G401 (cell line): Measurements from ENCODE around the gene GPR153. TPM values are rescaled to one million over a fixed set of nuclear protein-coding genes. Genes with fewer than 3 reads are reported as not detected.

ENCODE experiments used
- DNase-seq: peaks from one replicate; pipeline ENCODE4 v3.0.0-alpha.2; 2015; ENCODE audit warnings: low spot score
- in situ Hi-C: cut with HindIII; loops from 2 replicates; pipeline ENCODE4 v1.10.0; 2016; ENCODE audit warnings: low sequenced_read_pairs, mixed read lengths
- total RNA-seq: library from RNA; depleted of rRNA; stranded (reverse); fragments of >200 nt; shearing (Covaris generic); gene quantifications from 2 replicates; pipeline ENCODE4 v1.2.3, GENCODE V29; 2014

Gene GPR153
- total RNA-seq, 1 experiment from 2014 or later = 4.5 TPM

- no peak for DNase-seq
- in situ Hi-C loops = no loop called here
Measured at GRCh38 chr1:6253380-6253779, 7.5 kb downstream of the GPR153 start.

GRCh38 chr1:6252374-6252710, 8.6 kb downstream of the GPR153 start:
- in situ Hi-C loops = no loop called here
- no peak for DNase-seq

- in situ Hi-C loops = no loop called here
- no peak for DNase-seq
Measured at GRCh38 chr1:6251681-6252373, 9.1 kb downstream of the GPR153 start.

- in situ Hi-C loops = no loop called here
- DNase-seq = no peak
Measured at GRCh38 chr1:6251233-6251632, 9.7 kb downstream of the GPR153 start.

GRCh38 chr1:6249739-6250689, 10.9 kb downstream of the GPR153 start:
- DNase-seq = no peak
- in situ Hi-C loops = no loop called here

GRCh38 chr1:6248932-6249738, 11.8 kb downstream of the GPR153 start:
- DNase-seq = no peak
- in situ Hi-C loops = no loop called here

- no peak for DNase-seq
- in situ Hi-C loops = no loop called here
Measured at GRCh38 chr1:6248161-6248776, 12.6 kb downstream of the GPR153 start.

GRCh38 chr1:6247651-6248050, 13.2 kb downstream of the GPR153 start:
- in situ Hi-C loops = no loop called here
- no peak for DNase-seq

GRCh38 chr1:6246497-6247467, 14.1 kb downstream of the GPR153 start:
- DNase-seq = peak; percentile 82
- in situ Hi-C loops = no loop called here

GRCh38 chr1:6245869-6246496, 14.9 kb downstream of the GPR153 start:
- in situ Hi-C loops = no loop called here
- DNase-seq = peak; percentile 31

GRCh38 chr1:6245086-6245868, 15.6 kb downstream of the GPR153 start:
- DNase-seq = peak; percentile 54
- in situ Hi-C loops = no loop called here

- in situ Hi-C loops = no loop called here
- DNase-seq = no peak
Measured at GRCh38 chr1:6244401-6245049, 16.4 kb downstream of the GPR153 start.

- in situ Hi-C loops = no loop called here
- no peak for DNase-seq
Measured at GRCh38 chr1:6243993-6244392, 16.9 kb downstream of the GPR153 start, which contains the start of gene HES3. TSS of gene HES3 (plus strand) at chr1:6244179. CDS start at chr1:6244366, 187 bp downstream.

GRCh38 chr1:6243053-6243834, 17.7 kb downstream of the GPR153 start:
- no peak for DNase-seq
- in situ Hi-C loops = no loop called here

GRCh38 chr1:6241887-6242740, 18.8 kb downstream of the GPR153 start:
- in situ Hi-C loops = no loop called here
- no peak for DNase-seq
